GM23338 (cell line): ENCODE measurements around the gene SHOC1. TPM values are rescaled to one million over a fixed set of nuclear protein-coding genes. Genes with fewer than 3 reads are reported as not detected.
"Not testable (repeated sequence)": the region's sequence is repeated elsewhere in the genome, so short reads cannot be mapped to it uniquely, and the experiment has no call there.

ENCODE experiments used
- ATAC-seq: fragments of 200-7000 bp; cut with Tn5 transposase; 3 replicates; pipeline ENCODE4 v1.9.1; 2020
- DNase-seq: peaks from one replicate; pipeline ENCODE4 v3.0.0-alpha.2; 2015; ENCODE audit warnings: low spot score
- H2AFZ ChIP-seq: fragments of 200-600 bp; sonication (generic); 2 replicates; pipeline ENCODE4 v1.8.0; 2016; ENCODE audit warnings: antibody characterized with exemption, mild to moderate bottlenecking, moderate library complexity
- H3F3A ChIP-seq: fragments of 200-600 bp; sonication (generic); replicated peaks from 2 replicates; pipeline ENCODE4 v1.8.0; 2017; ENCODE audit warnings: antibody characterized with exemption, mixed run types, low read depth
- H3K27ac ChIP-seq: fragments of 200-600 bp; sonication (generic); 2 replicates; pipeline ENCODE4 v1.6.1; 2016; ENCODE audit warnings: low read depth
- H3K27me3 ChIP-seq: fragments of 200-600 bp; sonication (generic); 2 replicates; pipeline ENCODE4 v1.8.0; 2016; ENCODE audit warnings: mild to moderate bottlenecking, mixed run types, moderate library complexity; ENCODE audit not compliant: insufficient read depth
- H3K36me3 ChIP-seq: fragments of 200-600 bp; sonication (generic); 2 replicates; pipeline ENCODE4 v1.8.0; 2016; ENCODE audit warnings: mild to moderate bottlenecking; ENCODE audit not compliant: insufficient read depth
- H3K4me1 ChIP-seq: fragments of 200-600 bp; sonication (generic); 2 replicates; pipeline ENCODE4 v1.8.0; 2016; ENCODE audit warnings: mild to moderate bottlenecking, moderate library complexity; ENCODE audit not compliant: insufficient read depth
- H3K4me2 ChIP-seq: fragments of 200-600 bp; sonication (generic); 2 replicates; pipeline ENCODE4 v1.7.1; 2017; ENCODE audit warnings: mixed run types
- H3K4me3 ChIP-seq: fragments of 200-600 bp; sonication (generic); 2 replicates; pipeline ENCODE4 v1.6.1; 2016; ENCODE audit warnings: mixed run types
- H3K79me2 ChIP-seq: fragments of 200-600 bp; sonication (generic); replicated peaks from 2 replicates; pipeline ENCODE4 v1.8.0; 2017; ENCODE audit warnings: mild to moderate bottlenecking; ENCODE audit not compliant: insufficient read depth
- H3K9me2 ChIP-seq: fragments of 200-600 bp; sonication (generic); 2 replicates; pipeline ENCODE4 v1.8.0; 2017; ENCODE audit not compliant: insufficient read depth
- H4K20me1 ChIP-seq: fragments of 200-600 bp; sonication (generic); replicated peaks from 2 replicates; pipeline ENCODE4 v1.8.0; 2017; ENCODE audit warnings: mild to moderate bottlenecking; ENCODE audit not compliant: insufficient read depth
- H3K27ac Mint-ChIP-seq: 2 replicates; pipeline ENCODE4 v1.8.0; 2020; ENCODE audit warnings: inconsistent platforms, mild to moderate bottlenecking, moderate library complexity, mixed read lengths
- H3K27me3 Mint-ChIP-seq: 3 replicates; pipeline ENCODE4 v1.8.0; 2022; ENCODE audit warnings: low read depth, mild to moderate bottlenecking, moderate library complexity, mixed read lengths, inconsistent platforms; ENCODE audit not compliant: insufficient read depth, poor library complexity
- H3K36me3 Mint-ChIP-seq: 3 replicates; pipeline ENCODE4 v1.8.0; 2021; ENCODE audit warnings: low read depth, mild to moderate bottlenecking, inconsistent platforms, moderate library complexity, mixed read lengths
- H3K4me1 Mint-ChIP-seq: 3 replicates; pipeline ENCODE4 v1.8.0; 2020; ENCODE audit warnings: mild to moderate bottlenecking, inconsistent platforms, mixed read lengths
- H3K4me3 Mint-ChIP-seq: 3 replicates; pipeline ENCODE4 v1.8.0; 2021; ENCODE audit warnings: moderate library complexity, mild to moderate bottlenecking, inconsistent platforms, mixed read lengths
- H3K9me3 Mint-ChIP-seq: 3 replicates; pipeline ENCODE4 v1.8.0; 2020; ENCODE audit warnings: moderate library complexity, mild to moderate bottlenecking, inconsistent platforms, mixed read lengths
- EZH2 ChIP-seq: fragments of 200-600 bp; sonication (generic); IDR thresholded peaks from one replicate; pipeline ENCODE4 v1.8.0; 2017; ENCODE audit warnings: antibody characterized with exemption, mild to moderate bottlenecking, low read depth; ENCODE audit not compliant: unreplicated experiment
- EZH2phosphoT487 ChIP-seq: fragments of 200-600 bp; sonication (generic); IDR thresholded peaks from one replicate; pipeline ENCODE4 v1.8.1; 2018; ENCODE audit warnings: antibody characterized with exemption; ENCODE audit not compliant: unreplicated experiment
- JUNB ChIP-seq: IDR thresholded peaks from one replicate; pipeline ENCODE4 v1.6.1; 2016; ENCODE audit warnings: antibody characterized with exemption; ENCODE audit not compliant: unreplicated experiment
- ZNF114 ChIP-seq: fragments of 250-450 bp; sonication (Bioruptor Pico); IDR thresholded peaks from 2 replicates; pipeline ENCODE4 v1.5.0; 2020; ENCODE audit warnings: mild to moderate bottlenecking, moderate library complexity
- ZNF331 ChIP-seq: fragments of 250-450 bp; sonication (Bioruptor Pico); IDR thresholded peaks from 2 replicates; pipeline ENCODE4 v1.5.0; 2020; ENCODE audit warnings: low read depth, mild to moderate bottlenecking, moderate library complexity
- polyA plus RNA-seq: library from polyadenylated mRNA; unstranded; fragments of >200 nt; fragmentation: Nextera tagmentation; extraction: Ambion mirVana; gene quantifications from 2 replicates; pipeline ENCODE4 v1.2.1, GENCODE V29; 2016
- total RNA-seq: library from RNA; depleted of rRNA; stranded (reverse); fragments of >200 nt; shearing (Covaris generic); gene quantifications from 2 replicates; pipeline ENCODE4 v1.2.3, GENCODE V29; 2014
- TF ChIP-seq, protein P1 (sequence below), 2 experiments: fragments of 200-600 bp in 1 of 2; sonication (generic) in 1 of 2; conservative IDR thresholded peaks; 2 replicates each; pipeline versions ENCODE4 v1.5.1 to v1.6.1; 2016 to 2017; ENCODE audit warnings: antibody characterized with exemption in 2 of 2, low read depth in 2 of 2, mild to moderate bottlenecking in 2 of 2, moderate library complexity in 1 of 2
- TF ChIP-seq, protein P2 (sequence below): IDR thresholded peaks from one replicate; pipeline ENCODE4 v1.6.1; 2018; ENCODE audit warnings: antibody characterized with exemption; ENCODE audit not compliant: unreplicated experiment
- TF ChIP-seq, protein P3 (sequence below): IDR thresholded peaks from 2 replicates; pipeline ENCODE4 v1.6.1; 2016; ENCODE audit warnings: antibody characterized with exemption

The SHOC1 gene
- total and polyA plus RNA-seq, 2 experiments from 2014 or later, result 0.39 TPM; not detected in 1

DNA sequence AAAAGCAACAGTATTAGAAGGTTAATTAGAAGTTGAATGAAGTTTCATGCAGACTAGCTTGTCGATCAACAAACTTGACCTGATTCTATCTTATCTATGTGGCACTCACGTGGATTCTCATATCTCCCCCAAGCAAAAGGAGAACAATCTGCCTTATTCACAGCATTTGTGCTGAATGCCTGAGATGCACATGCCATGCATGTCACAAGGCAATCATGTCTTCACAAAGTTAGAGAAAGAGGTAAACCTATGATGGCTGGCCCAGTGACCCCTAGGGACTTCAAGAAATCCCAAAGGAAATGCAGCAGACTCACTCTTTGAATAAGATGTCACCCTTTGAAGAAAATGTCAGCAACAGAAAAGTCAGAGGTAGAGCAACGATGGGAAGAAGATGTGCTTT lies 17.6 kb upstream of the SHOC1 start (continued):
- TF ChIP-seq ZNF331 (CRISPR knock-in tag) (no peak), JUNB (no peak), ZNF114 (CRISPR knock-in tag) (no peak)
- TF ChIP-seq, protein P1, sequence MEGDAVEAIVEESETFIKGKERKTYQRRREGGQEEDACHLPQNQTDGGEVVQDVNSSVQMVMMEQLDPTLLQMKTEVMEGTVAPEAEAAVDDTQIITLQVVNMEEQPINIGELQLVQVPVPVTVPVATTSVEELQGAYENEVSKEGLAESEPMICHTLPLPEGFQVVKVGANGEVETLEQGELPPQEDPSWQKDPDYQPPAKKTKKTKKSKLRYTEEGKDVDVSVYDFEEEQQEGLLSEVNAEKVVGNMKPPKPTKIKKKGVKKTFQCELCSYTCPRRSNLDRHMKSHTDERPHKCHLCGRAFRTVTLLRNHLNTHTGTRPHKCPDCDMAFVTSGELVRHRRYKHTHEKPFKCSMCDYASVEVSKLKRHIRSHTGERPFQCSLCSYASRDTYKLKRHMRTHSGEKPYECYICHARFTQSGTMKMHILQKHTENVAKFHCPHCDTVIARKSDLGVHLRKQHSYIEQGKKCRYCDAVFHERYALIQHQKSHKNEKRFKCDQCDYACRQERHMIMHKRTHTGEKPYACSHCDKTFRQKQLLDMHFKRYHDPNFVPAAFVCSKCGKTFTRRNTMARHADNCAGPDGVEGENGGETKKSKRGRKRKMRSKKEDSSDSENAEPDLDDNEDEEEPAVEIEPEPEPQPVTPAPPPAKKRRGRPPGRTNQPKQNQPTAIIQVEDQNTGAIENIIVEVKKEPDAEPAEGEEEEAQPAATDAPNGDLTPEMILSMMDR (conservative IDR thresholded peaks at IDR 0.05; ENCODE audit: low read depth in 2 of 2), result no peak
- TF ChIP-seq, protein P2, sequence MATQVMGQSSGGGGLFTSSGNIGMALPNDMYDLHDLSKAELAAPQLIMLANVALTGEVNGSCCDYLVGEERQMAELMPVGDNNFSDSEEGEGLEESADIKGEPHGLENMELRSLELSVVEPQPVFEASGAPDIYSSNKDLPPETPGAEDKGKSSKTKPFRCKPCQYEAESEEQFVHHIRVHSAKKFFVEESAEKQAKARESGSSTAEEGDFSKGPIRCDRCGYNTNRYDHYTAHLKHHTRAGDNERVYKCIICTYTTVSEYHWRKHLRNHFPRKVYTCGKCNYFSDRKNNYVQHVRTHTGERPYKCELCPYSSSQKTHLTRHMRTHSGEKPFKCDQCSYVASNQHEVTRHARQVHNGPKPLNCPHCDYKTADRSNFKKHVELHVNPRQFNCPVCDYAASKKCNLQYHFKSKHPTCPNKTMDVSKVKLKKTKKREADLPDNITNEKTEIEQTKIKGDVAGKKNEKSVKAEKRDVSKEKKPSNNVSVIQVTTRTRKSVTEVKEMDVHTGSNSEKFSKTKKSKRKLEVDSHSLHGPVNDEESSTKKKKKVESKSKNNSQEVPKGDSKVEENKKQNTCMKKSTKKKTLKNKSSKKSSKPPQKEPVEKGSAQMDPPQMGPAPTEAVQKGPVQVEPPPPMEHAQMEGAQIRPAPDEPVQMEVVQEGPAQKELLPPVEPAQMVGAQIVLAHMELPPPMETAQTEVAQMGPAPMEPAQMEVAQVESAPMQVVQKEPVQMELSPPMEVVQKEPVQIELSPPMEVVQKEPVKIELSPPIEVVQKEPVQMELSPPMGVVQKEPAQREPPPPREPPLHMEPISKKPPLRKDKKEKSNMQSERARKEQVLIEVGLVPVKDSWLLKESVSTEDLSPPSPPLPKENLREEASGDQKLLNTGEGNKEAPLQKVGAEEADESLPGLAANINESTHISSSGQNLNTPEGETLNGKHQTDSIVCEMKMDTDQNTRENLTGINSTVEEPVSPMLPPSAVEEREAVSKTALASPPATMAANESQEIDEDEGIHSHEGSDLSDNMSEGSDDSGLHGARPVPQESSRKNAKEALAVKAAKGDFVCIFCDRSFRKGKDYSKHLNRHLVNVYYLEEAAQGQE, result no peak

DNA sequence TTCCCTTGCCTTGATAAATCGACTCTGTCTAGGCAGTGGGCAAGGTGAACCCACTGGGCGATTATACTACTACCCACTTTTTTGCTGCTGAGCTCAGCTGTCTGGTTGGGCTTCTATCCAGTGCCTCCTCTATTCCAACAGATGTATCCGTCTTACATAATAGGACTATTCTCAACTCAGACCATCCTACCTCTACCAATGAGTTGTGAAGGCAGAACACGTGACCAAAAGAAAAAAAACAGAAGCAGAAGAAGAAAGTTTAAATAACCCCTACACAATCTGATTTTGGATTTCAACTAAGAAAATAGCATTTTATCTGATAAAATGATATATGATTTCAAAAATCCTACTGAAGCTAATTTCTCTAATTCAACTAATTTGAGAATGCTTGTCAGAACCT lies 16.2 kb upstream of the SHOC1 start:
- no peak overlapping the region for H3K27ac ChIP-seq
- no peak overlapping the region for H3K4me3 ChIP-seq
- no peaks in the 10 kb centered on the region for H3F3A ChIP-seq
- Mint-ChIP-seq H3K27ac (no peak overlapping the region), H3K27me3 (peaks cover 1% of the 10 kb centered on the region), H3K4me3 (no peak overlapping the region), H3K36me3 (no peaks in the 10 kb centered on the region), H3K9me3 (no peaks in the 10 kb centered on the region), H3K4me1 (peaks cover 3% of the 10 kb centered on the region; the same call in 1 of the 3 replicates)
- H3K4me2 ChIP-seq, result no peak overlapping the region
- no peaks in the 10 kb centered on the region for H3K4me1 ChIP-seq
- ATAC-seq (no peak), DNase-seq (no peak)
- H3K27me3 ChIP-seq, result no peaks in the 10 kb centered on the region
- no peak overlapping the region for H2AFZ ChIP-seq
- H3K9me2 ChIP-seq, result no peaks in the 10 kb centered on the region
- H4K20me1 ChIP-seq, result no peaks in the 10 kb centered on the region
- TF ChIP-seq, protein P1 (conservative IDR thresholded peaks at IDR 0.05; ENCODE audit: low read depth in 2 of 2), result no peak
- no peak for TF ChIP-seq EZH2phosphoT487
- TF ChIP-seq, protein P3, sequence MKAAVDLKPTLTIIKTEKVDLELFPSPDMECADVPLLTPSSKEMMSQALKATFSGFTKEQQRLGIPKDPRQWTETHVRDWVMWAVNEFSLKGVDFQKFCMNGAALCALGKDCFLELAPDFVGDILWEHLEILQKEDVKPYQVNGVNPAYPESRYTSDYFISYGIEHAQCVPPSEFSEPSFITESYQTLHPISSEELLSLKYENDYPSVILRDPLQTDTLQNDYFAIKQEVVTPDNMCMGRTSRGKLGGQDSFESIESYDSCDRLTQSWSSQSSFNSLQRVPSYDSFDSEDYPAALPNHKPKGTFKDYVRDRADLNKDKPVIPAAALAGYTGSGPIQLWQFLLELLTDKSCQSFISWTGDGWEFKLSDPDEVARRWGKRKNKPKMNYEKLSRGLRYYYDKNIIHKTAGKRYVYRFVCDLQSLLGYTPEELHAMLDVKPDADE, result no peak
- no peak for TF ChIP-seq ZNF331 (CRISPR knock-in tag)
- TF ChIP-seq EZH2, result no peak
- no peak for TF ChIP-seq JUNB
- TF ChIP-seq ZNF114 (CRISPR knock-in tag), result no peak
- no peaks in the 10 kb centered on the region for H3K79me2 ChIP-seq
- no peaks in the 10 kb centered on the region for H3K36me3 ChIP-seq

DNA sequence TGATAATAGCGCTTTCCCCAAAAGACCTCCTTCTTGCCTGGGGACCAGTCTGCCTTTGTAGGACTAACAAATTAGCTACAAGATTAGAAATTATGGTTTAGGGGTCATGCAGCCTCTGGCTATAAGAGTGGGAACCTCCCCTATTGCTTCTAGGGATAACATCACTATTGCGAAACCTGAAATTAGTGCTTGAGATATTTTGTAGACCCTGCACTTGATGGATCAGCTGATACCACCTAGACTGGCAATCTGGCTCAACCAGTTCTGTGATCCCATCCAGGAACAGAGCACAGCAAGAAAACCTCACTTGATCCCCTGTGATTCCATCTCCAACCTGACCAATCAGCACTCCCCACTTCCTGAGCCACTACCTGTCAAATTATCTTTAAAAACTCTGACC lies 15.7 kb upstream of the SHOC1 start:
- H3K4me1 Mint-ChIP-seq, H3K4me3 ChIP-seq, H4K20me1 ChIP-seq, H3K4me3 Mint-ChIP-seq, H3K4me2 ChIP-seq, H3K27me3 ChIP-seq, H3K27me3 Mint-ChIP-seq, H2AFZ ChIP-seq, H3K4me1 ChIP-seq, H3K36me3 ChIP-seq, DNase-seq, ATAC-seq, H3K27ac Mint-ChIP-seq, H3K27ac ChIP-seq, H3K79me2 ChIP-seq, H3K9me3 Mint-ChIP-seq, H3F3A ChIP-seq, H3K9me2 ChIP-seq, H3K36me3 Mint-ChIP-seq: not testable (repeated sequence)
